Stimulated activated CD4-positive, alpha-beta T cell treated with anti-CD3 and anti-CD28 coated beads, Interleukin-1b, Interleukin-23, amount 100 ng/mL, for 4 hours (primary cell): ENCODE measurements around the gene NTSR1.

Source experiments
- DNase-seq, 2 donors: peaks; one replicate each; pipeline ENCODE4 v3.0.0-alpha.2; 2020; ENCODE audit warnings: low read depth in 2 of 2

The NTSR1 gene

DNA sequence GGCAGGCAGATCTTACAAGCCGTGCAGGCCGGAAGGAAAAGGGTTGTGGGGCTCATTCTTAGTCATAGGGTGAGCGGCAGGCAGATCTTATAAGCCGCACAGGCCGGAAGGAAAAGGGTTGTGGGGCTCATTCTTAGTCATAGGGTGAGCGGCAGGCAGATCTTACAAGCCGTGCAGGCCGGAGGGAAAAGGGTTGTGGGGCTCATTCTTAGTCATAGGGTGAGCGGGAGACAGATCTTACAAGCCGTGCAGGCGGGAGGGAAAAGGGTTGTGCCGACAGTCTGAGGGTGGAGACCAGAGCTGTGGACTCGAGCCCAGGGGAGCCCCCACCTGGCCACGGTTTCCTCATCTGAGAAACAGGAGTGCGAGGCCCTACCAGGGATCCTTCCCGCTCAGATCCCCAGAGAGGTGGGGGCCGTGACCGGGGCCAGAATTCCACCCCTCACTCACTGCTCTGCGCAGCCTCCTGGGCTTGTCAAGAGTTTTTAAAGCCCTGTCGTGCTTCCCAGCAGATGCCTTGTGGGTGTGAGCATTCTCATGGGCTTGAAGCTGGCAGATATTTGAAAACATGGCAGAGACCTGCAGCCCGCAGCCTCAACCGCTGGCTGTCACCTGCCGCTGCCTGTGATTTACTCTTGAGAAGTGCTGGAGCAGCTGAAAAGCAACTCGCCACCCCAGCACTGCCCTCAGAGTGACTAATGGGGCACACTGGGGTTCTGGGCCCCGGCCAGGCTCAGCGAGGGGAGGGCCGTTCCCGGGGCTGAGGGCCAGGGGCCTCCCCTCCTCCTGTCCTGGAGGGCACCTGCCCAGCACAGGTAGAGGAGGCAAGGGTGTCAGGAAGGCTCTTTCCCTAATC, 31.9 kb downstream of the NTSR1 start:
- DNase-seq = peak; percentile 58 to 67

DNA sequence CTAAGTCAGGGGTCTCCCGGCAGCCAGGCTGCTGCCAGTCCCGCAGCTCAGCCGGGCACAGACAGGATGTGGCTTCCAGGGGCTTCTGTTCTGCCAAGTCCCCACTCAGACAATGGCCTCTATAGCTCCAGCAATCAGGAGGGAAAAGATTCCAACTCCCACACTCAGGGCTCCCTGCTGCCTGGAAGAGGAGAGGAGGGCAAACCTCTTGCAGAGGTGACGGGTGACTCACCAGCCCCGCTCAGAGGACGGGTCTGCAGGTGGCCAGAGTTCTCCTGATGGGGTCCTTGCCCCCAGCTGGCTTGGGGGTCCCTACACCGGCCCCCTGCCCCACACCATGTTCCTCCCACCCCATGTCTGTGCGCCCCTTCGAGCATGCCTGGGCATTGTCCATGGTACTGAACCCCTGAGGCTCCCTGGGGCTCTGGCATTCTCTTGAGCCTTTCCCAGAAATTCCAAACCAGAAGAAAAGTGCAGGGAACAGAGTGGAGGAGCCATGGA, 32.6 kb downstream of the NTSR1 start:
- no peak for DNase-seq

DNA sequence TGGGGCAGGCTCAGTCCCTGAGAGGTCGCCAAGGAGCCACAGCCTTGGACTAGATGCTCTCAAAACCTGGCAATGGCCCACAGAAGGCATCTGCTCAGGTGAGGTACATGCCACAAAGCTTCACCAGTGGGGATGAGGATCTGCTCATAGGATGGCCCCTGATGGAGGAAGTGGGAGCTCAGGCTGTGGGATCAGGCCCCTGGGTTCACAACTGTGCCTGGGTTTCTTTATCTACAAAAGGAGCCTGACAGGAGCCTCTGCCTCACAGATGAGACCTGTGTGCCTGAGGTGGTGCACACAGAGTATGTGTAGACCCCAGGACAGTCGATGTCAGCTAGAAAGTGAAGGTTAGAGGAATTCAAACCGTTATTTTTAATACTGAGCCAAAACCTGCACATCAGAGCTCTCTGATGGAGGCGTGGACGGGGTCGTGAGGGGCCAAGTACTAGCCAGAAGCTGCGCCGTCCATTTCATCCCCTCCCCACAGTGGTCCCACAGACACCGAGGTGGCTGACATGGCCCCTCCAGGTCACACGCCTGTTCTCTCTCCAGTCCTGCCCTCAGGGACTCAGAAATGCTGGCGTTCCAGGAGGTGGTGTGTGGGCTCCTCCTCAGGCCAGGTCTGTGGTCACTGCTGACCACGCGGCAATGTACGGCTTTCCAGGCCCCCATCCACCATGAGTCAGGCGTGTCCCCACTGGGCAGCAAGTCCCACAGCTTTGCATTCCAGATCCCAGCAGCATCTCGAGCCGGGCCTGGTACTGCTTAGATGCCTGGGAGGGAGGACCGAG, 33.3 kb downstream of the NTSR1 start:
- no peak for DNase-seq

- no peak for DNase-seq
Observed at GRCh38 chr20:62742550-62742949, 33.9 kb downstream of the NTSR1 start.

DNA sequence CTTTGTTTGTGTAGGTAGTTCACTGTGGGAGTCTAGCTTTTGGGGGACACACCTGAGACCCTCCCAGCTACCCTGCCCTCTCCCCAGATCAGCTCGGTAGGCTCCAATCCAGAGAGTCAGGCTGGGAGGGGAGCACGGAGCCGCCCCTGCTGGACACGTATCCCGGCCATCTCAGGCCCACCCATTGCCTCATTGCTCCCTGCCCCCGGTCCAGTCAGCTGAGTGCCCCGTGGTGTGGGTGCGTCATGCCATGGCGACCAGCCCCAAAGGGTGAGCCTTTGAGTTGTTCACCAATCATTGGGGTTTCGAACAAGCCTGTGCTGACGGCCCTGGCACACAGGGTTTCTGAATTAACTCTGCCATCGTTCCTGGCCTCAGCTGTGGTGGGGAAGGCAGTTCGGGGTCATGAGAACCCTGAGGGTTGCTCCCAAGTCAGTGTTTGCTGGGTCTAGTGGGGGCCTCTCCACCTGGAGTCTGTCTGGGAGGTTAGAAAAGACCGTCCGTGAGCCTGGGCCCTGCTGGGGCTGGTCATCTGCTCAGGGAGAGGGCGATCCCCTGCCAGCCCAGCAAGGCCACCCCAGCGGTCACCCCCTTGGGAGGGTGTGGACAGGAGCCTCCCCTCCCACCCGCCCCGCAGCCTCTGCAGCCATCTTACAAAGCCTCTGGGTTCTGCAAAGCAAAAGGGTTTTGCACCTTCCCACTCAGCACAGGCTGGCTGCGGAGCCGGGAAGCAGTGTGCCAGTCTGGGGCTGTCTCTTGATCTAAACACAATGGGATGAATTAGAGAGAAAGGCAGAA, 34.5 kb downstream of the NTSR1 start:
- no peak for DNase-seq

DNA sequence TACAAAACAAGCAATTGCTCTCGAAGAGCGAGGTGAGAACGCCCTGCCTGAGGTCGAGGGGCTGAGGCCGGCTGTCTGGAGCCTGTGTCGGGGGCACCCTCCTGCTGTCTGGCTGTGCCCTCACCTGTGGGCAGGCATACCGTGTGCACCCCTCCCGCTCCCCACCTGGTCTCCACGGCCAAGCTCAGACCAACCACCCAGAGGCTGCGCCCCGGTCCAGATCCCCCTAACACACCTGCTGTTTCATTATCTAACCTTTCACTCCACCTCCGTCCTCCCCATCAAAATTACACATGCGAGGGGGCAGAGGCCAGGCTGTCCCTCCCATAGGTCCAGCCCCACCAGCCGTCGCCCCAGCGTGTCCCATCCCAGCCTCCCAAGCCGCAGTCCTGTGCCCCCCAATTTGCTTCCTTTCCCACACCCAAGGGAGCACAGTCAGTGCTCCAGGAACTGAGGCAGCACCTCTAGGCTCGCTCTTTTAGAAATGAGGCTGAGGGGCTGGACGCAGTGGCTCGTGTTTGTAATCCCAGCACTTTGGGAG, 35.2 kb downstream of the NTSR1 start:
- no peak for DNase-seq

DNA sequence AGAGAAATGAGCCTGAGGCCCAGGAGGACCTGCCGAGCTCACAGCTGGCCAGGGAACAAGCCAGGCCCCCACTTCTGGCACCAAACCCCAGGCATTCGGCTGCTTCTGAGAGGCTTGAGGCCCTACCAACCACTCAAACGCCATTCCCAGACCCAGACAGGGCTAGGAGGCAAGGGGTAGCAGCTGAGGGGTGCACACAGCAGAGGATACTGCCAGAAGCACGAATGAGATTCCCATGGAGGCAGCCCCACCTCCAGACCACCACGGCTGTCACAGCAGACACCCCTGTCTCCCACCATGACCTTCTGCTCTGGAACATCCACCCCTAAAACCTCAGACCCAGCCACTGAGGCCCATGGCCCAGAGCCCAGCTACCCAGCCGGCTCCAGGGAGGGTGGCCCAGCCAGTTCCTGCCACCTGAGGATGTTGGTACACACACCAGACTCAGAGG, 36.1 kb downstream of the NTSR1 start:
- no peak for DNase-seq

GRCh38 chr20:62745279-62745951, 36.8 kb downstream of the NTSR1 start:
- DNase-seq = no peak

GRCh38 chr20:62745952-62746288, 37.3 kb downstream of the NTSR1 start:
- no peak for DNase-seq

- no peak for DNase-seq
Observed at GRCh38 chr20:62748311-62748710, 39.7 kb downstream of the NTSR1 start.

DNA sequence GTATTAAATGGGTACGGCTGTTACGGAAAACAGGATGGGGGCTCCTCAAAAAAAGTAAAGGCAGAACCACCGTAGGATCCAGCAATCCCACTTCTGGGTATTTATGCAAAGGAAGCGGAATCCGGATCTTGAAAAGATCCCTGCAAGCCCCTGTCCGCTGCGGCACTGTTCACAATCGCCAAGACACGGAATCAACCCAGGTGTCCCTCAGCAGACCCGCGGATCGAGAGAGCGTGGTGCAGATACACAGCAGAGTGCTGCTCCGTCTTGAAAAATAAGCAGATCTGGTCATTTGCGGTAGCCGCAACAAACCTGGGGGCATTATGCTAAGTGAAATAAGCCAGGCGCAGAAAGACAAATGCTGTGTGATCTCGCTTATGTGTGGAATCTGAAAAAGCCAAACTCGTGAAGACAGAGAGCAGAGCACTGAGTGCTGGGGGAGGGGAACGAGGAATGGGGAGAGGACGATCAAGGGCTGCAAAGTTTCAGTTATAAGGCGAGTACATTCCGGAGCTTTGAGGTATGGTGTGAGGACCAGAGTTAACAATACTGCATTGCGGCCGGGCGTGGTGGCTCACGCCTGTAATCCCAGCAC, 41.3 kb downstream of the NTSR1 start:
- DNase-seq = no peak

DNA sequence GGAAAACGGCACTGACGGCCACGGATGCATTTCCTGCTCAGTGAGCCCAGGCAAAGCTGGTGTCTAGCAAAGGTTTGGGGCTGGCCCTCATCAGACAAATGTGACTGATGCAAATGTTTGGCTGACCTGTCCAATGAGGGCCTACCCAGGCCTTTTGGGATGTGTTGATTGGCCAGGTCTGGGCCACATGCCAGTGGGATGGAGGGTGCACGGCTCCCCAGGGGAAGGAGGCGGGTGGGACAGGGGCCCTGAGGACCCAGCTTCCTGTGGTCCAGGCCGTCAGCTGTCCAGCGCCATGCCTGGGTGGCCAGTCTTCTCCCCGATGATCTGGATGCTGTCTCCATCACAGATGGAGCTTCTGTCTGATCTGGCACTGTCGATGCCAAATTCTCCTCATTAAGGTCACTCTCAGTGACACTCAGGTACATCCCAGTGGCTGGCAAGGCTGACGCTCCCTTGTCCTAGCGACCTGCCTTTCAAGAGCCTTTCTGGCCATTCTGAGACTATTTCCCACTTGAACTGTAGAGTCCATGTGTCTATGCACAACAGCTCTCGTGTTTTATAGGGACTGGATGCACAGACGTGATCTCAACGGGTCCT, 43.0 kb downstream of the NTSR1 start:
- no peak for DNase-seq

GRCh38 chr20:62752181-62752670, 43.6 kb downstream of the NTSR1 start:
- DNase-seq = no peak

DNA sequence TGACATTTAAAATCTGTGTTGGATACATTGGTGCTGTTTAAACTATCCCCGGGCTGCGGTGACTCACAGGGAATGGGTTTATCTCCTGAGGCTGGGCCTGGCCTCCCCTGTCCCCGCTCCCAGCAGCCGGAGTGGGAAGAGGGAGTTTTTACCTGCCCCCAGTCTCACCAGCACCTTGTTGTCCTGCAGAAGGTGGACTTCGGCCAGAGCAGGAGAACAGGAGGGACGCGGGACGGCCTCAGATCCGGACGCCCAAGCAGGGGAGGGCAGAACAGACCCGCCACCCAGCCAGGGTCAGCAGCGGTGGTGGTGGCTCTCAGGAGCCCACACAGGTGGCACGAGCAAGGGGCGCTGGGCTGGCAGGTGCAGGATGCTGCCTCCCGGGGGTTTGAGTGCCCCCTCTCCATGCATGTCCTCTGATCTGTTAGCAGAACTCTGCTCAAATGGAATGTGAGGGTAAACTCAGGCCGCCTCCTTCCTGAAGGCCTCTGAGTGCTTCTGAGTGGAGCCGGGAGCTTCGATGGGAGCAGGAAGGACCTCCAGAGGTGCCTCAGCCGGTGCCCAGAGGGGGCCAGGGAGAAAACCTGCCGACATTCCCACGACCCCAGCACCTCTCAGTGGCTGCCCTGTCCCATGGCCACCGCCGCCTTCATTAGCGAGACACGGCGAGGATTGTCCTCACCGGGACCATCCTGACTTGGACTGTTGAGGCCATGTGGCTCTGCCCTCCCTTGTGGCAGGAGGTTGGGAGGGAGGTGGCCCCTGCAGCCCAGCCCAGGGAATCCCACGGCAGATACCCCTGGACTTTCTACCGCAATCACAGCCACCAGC, 44.2 kb downstream of the NTSR1 start:
- no peak for DNase-seq

GRCh38 chr20:62753626-62754025, 45.0 kb downstream of the NTSR1 start:
- DNase-seq = no peak

DNA sequence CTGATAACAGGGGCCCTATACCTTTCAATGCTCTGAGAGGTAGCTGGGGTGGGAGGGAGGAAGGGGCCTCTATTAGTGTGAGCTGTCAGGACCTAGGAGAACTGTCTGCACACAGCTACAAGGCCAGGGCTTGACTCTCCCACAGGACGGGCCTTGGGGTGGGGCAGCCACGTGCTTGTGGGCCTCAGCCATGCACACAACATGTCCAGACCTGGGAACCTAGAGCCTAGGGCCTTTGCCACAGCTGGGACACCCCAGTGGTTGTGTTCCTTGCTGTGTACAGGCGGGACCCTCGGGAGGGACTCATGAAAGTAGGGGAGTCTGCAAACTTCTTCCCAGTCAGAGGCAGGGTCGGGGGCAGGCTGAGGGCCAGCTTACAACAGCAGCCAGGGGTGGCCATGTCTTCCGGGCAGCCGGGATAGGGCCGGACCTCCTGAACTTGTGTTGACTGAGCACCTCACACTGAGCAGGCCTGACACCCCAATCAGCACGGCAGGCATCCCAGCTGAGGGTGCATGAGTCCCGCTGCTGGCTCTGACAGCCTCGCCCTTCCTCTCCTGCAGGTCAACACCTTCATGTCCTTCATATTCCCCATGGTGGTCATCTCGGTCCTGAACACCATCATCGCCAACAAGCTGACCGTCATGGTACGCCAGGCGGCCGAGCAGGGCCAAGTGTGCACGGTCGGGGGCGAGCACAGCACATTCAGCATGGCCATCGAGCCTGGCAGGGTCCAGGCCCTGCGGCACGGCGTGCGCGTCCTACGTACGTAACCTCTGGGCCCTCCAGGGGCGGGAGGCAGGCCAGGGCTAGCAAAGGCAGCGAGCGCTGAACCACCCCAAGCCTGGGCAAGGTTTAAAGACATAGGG, 45.7 kb downstream of the NTSR1 start:
- DNase-seq = no peak

GRCh38 chr20:62754991-62755356, 46.3 kb downstream of the NTSR1 start:
- no peak for DNase-seq
